ENCODE measurements around the gene HOPX. TPM values are rescaled to one million over a fixed set of nuclear protein-coding genes. Genes with fewer than 3 reads are reported as not detected.
"Not testable (repeated sequence)": the region's sequence is repeated elsewhere in the genome, so short reads cannot be mapped to it uniquely, and the experiment has no call there.

The HOPX gene
- total RNA-seq, 1 donor from 2014 or later: 103 TPM

DNA sequence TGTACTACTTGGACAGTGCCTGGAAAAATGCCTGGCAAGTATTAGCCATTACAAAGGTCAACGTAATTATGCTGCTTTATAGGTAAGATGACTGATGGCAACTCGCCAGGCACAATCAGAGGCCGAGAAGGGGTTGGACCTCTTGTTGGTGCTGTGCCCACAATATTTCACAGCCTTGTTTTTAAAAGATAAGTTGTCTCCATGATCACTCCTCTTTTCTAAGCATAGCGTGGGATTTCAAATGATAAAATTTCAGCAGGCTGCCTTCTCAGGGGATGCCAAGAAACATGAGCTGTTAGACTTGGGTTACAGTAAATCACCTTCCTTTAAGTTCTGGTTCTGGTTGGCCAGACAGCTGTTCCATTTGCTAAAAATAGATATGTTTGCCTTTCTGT, 26.9 kb downstream of the HOPX start:
- peak; percentile 62 for DNase-seq (ENCODE audit: low spot score)

DNA sequence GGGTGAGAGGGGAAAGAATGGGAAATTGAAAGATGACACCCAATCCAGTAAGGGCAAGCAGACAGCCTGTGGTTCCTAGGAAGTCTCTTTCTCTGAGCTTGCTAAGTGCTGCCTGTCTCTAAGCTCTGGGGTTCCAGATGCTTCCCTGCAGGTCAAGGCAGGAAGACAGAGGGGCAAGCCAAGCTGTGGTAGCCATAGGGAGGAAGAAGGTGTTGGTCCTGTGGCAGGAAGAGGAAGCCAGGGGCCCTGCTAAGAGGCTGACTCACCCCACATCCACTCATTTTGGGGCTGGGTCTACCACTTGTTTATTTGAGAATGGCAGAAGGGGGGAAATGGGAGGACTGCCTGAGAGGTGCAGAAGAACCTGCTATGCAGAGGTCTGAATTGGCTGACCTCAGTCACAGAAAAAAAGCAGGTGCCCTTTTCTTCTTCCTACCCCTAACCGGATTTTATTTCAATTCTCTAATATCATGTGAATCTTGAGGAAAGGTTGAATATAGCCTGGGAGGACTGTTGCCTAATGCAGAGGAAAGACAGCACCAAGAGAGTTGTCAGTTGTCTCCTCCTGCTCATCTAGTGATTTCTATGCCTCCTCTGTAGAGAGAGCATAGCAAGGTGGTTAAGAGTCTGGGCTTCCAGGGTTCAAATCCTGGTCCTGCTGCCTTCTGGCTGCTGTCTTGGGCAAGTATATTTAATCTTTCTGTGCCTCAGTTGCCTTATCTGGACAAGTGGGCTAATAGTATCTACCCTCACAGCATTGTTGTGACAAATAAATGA, 27.4 kb downstream of the HOPX start:
- DNase-seq (ENCODE audit: low spot score): no peak

DNA sequence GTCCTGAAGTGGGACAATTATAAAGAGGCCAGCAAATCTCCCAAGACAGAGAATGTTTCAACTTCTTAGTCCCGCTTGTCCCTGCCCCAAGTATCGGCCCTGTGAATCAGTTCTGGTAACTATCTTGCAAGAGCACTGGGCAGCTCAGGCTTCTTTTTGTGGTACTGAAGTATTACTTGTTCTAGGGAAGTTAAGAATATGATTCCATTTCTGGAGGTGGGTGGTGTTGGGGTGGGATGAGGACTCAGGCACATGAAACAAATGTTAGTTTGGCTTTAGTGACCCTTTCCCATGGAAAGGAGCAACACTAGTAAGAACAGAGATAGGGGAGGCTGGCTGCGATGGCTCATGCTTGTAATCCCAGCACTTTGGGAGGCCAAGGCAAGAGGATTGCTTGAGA, 28.9 kb downstream of the HOPX start:
- DNase-seq (ENCODE audit: low spot score): no peak

DNA sequence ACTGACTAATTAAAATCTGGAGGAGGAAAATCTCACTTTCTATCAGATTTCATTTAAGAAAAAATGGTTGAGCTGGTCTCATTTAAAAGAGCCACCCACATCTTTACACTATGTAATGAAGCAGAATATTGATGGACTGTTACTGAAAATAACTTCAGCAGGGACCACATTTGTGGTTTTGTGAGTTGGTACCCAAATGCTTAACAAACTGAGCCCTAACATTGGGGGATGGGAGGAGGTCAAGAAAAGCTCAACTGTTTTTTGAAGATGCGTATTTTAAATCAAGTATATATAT, 30.1 kb downstream of the HOPX start:
- DNase-seq (ENCODE audit: low spot score): no peak

DNA sequence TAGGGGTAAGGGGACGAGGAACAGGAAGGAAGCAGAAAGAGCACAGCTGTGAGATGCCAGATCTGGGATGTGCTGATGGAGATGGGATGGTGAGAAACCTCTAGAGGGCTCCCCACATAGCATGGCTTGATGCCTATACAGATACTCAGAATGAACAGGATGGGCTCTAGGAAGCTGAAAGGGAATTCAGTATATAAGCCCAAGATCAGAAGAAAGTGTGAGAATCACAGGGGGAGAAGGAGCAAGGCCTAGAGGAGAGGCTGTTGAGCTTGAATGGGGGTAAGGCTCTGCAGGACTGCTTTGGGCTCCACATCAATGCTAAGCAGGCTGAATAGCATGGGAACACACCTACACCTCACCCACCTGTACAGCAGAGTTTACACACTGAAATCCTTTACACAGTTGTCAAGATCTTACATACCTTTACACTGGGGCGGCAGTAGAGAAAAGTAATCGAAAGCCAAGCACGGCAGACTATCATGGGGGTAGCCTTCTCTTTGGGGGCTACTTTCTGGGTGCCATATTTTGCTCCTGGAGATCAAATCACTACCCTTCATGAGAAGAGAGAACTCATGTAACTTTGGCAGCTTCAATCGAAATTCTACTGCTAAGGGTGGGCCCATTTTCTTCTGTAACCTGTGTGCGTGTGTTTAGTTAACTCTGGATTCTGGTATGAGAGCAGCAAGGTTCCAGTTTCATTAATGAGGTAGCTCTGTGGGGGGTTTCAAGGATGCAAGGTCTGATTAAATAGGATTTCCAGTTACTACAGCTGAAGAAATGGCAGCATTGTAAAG, 30.6 kb downstream of the HOPX start:
- DNase-seq (ENCODE audit: low spot score): no peak

DNA sequence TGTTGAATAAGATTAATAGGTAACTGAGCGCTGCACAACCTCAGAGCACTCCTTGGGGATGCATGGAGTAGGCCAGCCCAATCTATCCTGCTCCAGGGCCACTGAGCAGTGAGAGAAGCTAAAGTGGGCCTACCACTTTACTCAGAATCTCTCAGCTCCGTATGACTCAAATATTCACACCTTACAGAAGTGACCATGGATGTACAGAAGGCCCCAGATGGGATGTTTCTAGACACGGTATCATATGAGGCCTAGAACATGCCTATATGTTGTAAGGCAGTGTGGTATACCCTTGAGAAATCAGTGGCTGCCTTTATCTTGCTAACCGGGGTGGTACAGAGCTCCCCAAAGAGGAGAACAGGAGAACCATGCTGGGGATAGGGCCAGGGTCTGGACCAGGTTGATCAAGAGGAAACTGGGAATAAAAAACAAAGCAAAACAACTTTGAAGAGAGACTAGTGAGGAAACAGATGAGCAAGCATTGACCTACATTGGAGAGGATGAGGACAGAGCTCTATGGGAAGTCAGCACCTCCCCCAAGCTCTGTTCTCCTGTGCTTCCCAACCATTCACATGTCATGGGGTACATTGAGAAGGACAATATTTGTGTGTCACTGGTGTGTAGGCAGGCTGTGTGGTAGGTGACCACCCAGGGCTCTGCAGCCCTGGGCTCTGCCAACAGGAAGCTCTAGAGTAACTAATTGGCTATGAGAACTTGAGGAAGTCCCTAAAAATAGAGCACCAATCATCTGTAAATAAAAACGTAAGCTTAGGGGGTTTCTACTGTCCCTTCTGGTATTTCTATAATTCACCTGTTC, 31.4 kb downstream of the HOPX start:
- no peak for DNase-seq (ENCODE audit: low spot score)

DNA sequence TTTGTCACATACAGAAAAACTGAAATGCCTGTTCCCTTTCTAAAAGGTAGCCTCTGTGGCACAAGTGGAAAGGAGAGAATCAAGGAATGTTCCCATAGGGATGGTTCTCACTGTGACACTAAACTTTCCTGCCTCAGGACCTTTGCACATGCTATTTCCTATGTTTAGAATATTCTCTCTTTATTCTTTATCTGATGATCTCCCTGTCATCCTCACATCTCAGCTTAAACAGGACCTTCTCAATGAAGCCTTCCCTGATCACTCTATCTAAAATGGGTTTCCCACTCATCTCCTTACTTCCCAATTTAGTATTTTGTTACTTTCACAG, 32.3 kb downstream of the HOPX start:
- no peak for DNase-seq (ENCODE audit: low spot score)

DNA sequence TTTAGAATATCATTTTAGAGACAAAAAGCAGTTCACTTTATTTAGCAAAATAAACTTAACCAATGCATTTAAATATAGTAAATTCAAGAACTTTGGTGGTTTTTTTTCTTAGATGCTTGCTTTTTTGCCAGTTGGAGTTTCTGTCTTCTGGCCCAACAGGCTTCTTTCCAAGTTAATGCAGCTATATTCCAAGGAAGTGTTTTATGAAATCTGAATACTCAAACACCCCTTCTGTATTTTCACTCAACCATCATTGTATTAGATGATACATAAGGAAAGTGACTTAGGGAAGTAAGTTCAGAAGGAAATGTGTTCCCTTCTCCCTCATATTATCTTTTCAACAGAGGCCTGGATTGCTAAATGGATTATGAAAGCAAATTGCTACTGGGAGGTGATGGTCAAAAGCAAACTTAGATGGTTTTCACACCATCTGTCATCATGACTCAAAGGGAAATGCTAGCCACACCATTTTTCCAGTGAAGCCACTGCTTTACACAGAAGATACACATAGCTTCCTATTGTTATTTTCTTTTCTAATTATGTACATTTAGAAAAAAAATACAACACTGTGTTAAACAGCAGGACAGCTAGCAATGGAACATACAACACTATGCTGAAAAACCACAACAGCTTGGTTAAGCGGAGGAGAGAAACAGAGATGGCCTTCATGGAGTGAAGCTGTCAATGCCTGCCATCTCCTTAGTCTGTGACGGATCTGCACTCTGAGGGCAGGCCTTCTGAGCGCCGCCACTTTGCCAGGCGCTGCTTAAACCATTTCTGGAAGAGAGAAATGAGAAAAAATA, 32.9 kb downstream of the HOPX start:
- DNase-seq (ENCODE audit: low spot score): no peak

DNA sequence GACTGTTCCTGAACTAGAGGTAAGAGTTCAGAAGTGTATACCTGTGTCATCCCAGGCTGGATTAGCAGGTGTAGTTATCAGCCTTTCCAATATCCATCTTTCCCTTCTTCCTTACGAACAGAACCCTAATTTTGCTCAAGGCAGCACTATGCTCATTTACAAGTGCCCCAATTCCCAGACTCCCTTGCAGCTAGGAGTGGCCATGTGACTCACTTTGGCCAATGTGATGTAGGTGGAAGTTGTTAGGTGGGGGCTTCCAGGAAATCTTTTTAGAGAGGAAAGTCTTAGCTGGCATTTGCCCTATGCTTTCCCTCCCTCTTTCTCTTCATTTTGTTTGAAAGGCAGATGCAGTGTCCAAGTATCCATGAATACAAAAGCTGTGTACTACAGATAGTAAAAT, 34.8 kb downstream of the HOPX start:
- DNase-seq (ENCODE audit: low spot score): no peak

DNA sequence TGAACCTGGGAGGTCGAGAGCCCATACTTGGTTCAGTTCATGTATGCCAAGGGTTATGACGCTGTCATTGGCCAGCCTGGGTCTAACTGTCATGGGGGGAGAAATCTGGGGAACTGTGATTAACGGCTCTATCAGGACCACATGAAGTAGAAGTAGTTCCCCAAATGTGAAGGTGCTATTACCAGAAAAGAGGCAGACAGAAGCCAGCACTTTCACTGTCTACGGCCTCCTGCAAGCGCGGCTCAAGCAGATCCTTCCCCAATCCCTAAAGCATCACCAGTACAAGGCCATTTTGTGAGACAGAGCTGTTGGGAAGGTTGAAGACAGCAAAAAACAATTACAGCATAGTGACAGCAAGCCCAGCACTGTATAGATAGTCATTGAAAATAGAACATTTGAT, 37.5 kb downstream of the HOPX start:
- no peak for DNase-seq (ENCODE audit: low spot score)

DNA sequence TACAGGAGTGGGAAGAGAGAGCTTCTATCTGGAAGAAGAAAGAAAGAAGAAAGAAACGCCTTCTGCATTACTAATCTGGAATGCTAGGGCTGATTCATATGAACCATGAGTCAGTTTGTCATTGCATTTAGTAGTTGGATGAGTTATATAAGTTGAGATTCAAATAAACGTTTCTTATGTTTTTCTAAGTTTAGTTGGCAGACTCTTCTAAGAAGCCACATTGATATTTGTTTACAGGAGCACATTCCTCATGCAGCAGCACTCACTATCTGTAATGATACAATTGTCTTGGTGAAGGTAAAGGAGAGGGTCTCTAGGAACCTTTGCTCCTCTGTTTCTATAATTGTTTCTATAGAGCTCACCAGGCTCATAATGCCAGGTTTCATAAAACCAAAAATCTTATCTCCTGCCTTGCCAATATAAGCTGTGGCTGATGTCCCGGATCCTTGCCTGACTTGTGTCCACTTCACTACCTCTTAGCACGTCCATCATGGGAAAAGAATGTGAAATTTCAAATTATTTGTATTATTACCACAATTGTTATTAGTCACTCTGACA, 39.5 kb downstream of the HOPX start:
- DNase-seq (ENCODE audit: low spot score): peak; percentile 91

DNA sequence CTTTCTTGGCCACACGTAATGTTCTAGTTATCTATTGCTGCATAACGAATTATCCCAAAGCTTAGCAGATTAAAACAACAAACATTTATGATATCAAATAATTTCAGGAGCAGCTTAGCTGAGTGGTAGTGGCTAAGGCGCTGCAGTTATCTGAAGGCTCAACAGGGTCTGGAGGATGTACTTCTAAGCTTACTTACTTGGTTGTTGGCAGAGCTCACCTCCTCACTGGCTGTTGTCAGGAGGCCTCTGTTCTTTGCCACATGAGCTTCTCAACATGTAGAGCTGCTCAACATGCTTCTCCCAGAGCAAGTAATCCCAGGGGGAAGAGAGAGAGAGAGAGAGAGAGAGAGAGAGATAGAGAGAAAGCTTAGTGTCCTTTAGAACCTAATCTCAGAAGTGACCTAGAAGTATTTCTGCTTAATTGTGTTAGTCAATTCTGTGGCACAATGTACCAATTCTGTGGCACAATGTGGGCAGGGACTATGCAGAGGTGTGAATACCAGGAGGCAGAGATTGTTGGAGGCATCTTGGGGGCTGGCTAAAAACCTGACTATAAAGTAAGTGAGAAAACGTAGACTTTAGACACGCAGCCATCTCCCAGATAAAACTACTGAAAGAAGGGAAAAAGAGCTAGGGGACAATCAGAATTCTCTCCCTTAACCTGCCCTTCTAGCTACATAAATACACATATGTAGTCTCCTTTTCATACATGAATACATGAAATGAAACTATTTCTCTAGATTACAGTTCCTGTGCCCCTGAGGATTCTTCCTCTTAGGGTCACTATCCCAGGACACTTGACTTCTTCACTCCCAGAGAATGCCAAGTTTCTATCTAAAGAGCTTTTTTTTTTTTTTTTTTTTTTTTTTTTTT, 40.2 kb downstream of the HOPX start:
- peak; percentile 90 for DNase-seq (ENCODE audit: low spot score)

DNA sequence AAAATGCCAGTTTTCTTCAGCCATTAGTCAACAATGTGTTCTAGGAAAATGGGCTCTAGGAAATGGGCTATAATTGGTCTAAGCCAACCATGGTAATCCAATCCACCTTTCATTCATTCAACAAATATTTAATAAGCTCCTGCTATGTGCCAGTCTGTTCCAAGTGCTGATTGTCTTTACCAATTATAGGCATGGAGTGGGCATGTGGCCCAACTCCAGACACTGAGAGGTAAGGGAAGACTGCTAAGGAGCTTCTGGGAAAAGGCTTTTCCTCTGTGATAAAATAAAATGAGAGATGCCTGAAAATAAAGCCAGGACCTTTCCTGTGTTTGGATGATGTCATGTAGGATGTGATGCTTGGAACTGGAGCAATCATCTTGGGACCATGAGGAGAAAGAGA, 43.3 kb downstream of the HOPX start:
- DNase-seq (ENCODE audit: low spot score): no peak

DNA sequence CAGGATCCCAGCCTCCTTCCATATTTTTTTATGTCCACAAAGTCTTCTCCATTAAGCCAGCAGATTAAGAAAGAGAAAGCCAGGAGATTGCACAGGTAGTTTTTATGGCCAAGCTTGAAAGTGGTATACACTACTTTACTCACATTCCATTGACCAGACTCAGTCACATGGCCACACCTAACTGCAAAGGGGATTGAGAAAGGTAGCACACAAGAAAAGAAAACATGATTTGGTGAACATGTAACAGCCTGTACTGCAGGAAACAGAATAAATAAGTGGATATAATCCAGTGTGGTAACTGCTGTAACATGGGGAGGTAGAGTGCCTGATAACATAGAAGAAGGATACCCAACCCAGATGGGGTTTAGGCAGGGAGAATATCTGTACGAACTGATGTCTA, 43.9 kb downstream of the HOPX start:
- DNase-seq (ENCODE audit: low spot score): no peak

DNA sequence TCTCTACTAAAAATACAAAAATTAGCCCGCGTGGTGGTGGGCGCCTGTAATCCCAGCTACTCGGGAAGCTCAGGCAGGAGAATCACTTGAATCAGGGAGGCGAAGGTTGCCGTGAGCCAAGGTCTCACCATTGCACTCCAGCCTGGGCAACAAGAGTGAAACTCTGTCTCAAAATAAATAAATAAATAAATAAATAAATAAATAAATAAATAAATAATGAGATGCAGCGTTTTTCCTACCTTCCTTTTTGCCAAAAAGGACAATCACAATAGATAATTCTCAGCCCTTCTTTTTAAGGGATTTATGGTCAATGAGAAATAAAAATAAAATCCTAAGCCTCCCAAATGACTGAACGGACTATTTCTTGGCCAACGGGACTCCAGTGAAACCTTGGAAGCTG, 46.1 kb downstream of the HOPX start:
- not testable (repeated sequence) for DNase-seq (ENCODE audit: low spot score)

DNA sequence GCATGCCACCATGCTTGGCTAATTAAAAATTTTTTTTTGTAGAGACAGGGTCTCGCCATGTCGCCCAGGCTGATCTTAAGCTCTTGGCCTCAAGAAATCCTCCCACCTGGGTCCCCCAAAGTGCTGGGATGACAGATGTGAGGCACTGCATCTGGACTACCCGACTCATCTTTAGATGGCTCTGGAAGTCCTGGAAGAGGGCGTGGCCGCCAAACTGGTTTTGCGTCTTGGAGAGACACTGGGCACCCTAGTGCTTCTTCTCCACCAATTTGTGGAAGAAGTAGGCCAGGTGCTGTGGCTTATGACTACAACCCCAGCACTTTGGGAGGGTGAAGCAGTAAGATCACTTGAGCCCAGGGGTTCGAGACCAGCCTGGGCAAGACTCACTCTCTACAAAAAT, 47.6 kb downstream of the HOPX start:
- DNase-seq (ENCODE audit: low spot score): no peak

DNA sequence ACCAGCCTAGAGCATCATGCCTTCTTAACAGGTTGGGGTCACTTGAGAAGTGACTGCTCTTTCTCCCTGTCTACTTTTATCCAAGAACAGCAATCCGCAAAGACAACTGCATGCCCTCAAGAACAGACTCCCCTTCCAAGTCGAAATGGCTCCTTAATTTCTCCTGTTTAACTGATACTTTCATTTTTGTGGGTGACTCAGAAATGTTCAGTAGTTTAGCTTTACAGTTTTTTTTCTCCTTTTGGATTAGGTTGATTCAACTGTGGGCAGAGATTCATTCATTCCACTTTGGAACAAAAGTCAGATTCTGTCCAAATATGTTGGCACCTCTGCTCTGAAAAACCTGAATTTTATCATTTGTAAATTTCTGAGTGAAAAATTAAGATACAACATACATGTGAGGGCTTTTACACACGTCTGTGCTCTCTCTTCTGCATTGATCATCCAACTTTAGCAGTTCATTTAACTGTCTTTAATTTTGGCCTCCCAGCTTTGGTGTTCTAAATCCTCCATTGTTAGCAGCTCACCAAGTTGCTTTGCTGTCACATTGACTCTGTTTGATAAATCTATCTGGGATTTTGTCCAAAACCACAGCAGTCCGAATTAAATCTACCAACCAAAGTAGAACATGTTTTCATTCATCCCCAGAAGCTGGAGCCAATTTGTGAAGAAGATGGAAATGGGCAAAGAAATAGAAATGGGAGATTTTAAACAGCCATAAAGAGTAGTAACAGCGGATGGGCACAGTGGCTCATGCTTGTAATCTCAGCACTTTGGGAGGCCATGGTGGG, 50.0 kb downstream of the HOPX start:
- peak; percentile 42 for DNase-seq (ENCODE audit: low spot score)

DNA sequence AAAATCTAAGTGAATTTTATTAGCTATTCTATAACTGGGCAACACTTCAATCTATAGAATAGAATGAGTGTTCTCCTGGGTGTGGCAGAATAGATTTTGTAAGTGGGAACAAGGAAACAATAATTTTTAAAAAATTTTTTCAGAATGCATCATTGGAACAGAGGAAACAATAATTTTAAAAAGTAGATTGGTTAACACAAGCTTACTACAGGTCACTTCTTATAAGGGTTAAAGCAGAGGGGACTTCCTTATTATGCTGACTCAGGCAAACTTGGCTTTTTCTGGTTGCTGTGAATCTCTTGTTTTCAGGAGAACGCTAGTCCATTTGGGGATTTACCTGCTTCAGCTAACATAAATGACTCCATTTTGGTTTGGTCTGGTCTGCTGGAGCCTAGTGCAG, 52.5 kb downstream of the HOPX start:
- DNase-seq (ENCODE audit: low spot score): no peak

DNA sequence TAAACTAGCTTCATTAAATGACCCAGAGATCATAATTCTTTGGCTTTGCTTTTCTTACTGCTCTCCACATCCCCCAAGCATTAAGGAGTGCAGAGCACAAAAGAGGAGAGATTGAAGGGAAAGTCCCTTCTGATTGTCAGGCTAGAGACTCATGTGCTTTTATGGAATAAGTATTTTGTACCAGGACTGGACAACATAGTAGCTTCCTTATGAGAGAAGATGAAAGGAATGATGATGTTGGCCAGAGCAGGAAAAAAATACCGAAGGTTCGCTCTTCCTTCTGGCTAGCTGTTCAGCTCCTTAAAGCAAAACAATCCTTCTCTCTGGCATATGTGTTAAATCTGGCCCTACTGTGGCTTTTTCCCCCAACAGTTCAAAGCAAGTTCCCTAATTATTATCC, 53.1 kb downstream of the HOPX start:
- peak; percentile 21 for DNase-seq (ENCODE audit: low spot score)

DNA sequence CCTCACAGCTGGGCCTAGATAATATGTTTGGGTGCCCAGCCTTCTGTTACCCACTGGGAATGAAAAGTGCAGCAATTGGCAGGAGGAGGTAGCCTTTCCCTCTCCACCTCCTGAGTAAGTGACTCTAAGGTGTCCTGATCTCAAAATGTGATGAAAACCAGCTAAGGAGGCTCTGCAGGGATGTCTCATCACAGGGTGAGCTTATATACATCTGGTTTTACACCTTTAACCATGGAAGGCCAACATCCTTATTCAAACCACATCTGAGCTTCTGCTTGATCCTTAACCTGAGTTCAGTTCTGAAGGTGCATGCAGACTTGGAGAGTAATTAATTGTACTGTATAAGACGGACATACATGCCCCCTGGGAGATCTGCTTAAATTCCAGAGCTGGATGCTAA, 53.7 kb downstream of the HOPX start:
- DNase-seq (ENCODE audit: low spot score): no peak
